Smooth muscle cell (in vitro differentiated cells): ENCODE measurements around the gene CHEK1. TPM values are rescaled to one million over a fixed set of nuclear protein-coding genes. Genes with fewer than 3 reads are reported as not detected.

Source experiments
- DNase-seq: peaks from one replicate; lab custom pipeline; 2025; ENCODE audit not compliant: unreplicated experiment; lab: John Stamatoyannopoulos, UW
- H2AFZ ChIP-seq: fragments of 200-600 bp; sonication (generic); 2 replicates; pipeline ENCODE4 v1.6.0; 2016; ENCODE audit warnings: antibody characterized with exemption, low read depth, mild to moderate bottlenecking
- H3F3A ChIP-seq: fragments of 200-600 bp; sonication (generic); 2 replicates; pipeline ENCODE4 v1.6.0; 2017; ENCODE audit warnings: antibody characterized with exemption, low read depth
- H3K27ac ChIP-seq: fragments of 200-600 bp; sonication (generic); 2 replicates; pipeline ENCODE4 v1.5.1; 2016; ENCODE audit warnings: low read depth, mild to moderate bottlenecking
- H3K27me3 ChIP-seq: fragments of 200-600 bp; sonication (generic); 2 replicates; pipeline ENCODE4 v1.6.1; 2016; ENCODE audit warnings: low read depth, mild to moderate bottlenecking
- H3K36me3 ChIP-seq: fragments of 200-600 bp; sonication (generic); 2 replicates; pipeline ENCODE4 v1.5.1; 2016; ENCODE audit warnings: low read depth
- H3K4me1 ChIP-seq: fragments of 200-600 bp; sonication (generic); 2 replicates; pipeline ENCODE4 v1.5.1; 2016; ENCODE audit warnings: low read depth
- H3K4me2 ChIP-seq: fragments of 200-600 bp; sonication (generic); 2 replicates; pipeline ENCODE4 v1.6.0; 2016; ENCODE audit warnings: mild to moderate bottlenecking
- H3K4me3 ChIP-seq: fragments of 200-600 bp; sonication (generic); 2 replicates; pipeline ENCODE4 v1.5.1; 2016; ENCODE audit warnings: mild to moderate bottlenecking
- H3K79me2 ChIP-seq: fragments of 200-600 bp; sonication (generic); 2 replicates; pipeline ENCODE4 v1.6.0; 2016; ENCODE audit warnings: low read depth, mild to moderate bottlenecking
- H3K9ac ChIP-seq: fragments of 200-600 bp; sonication (generic); 2 replicates; pipeline ENCODE4 v1.6.0; 2016; ENCODE audit warnings: low read depth
- H3K9me3 ChIP-seq: fragments of 200-600 bp; sonication (generic); replicated peaks from 2 replicates; pipeline ENCODE4 v1.5.1; 2016; ENCODE audit warnings: low read depth
- H4K20me1 ChIP-seq: fragments of 200-600 bp; sonication (generic); 2 replicates; pipeline ENCODE4 v1.6.0; 2016; ENCODE audit warnings: low read depth
- WGBS: methylation state at CpG from one replicate; pipeline ENCODE4 v1.1.7; 2016; ENCODE audit warnings: low lambda C conversion rate; 5-methylcytosine and 5-hydroxymethylcytosine counted together
- polyA plus RNA-seq: library from polyadenylated mRNA; unstranded; fragments of >200 nt; fragmentation: Nextera tagmentation; extraction: Ambion mirVana; gene quantifications from 2 replicates; pipeline ENCODE4 v1.2.1, GENCODE V29; 2016
- total RNA-seq: library from RNA; depleted of rRNA; stranded (reverse); fragments of >200 nt; gene quantifications from 2 replicates; pipeline ENCODE4 v1.2.3, GENCODE V29; 2014
- TF ChIP-seq, protein P1 (sequence below): fragments of 200-600 bp; sonication (generic); IDR thresholded peaks from 2 replicates; pipeline ENCODE4 v1.5.1; 2017; ENCODE audit warnings: borderline replicate concordance, mild to moderate bottlenecking, antibody characterized with exemption; ENCODE audit not compliant: insufficient read depth, poor library complexity, severe bottlenecking

Gene CHEK1
- total and polyA plus RNA-seq, 2 experiments from 2014 or later = 18.4 to 27.6 TPM

GRCh38 chr11:125627236-125627910, 2.4 kb downstream of the CHEK1 start:
- Histone ChIP-seq H3K4me2 (peak overlapping the region; percentile 93), H3K9ac (no peak overlapping the region), H3K27me3 (no peaks in the 10 kb centered on the region), H3K4me1 (peaks cover 14% of the 10 kb centered on the region), H3K4me3 (peak overlapping the region; percentile 65), H2AFZ (peak overlapping the region; percentile 93), H3F3A (peaks cover 7% of the 10 kb centered on the region), H4K20me1 (no peaks in the 10 kb centered on the region), H3K36me3 (no peaks in the 10 kb centered on the region), H3K27ac (peak overlapping the region; percentile 82), H3K9me3 (no peaks in the 10 kb centered on the region), H3K79me2 (peaks cover 12% of the 10 kb centered on the region)
- TF ChIP-seq, protein P1, sequence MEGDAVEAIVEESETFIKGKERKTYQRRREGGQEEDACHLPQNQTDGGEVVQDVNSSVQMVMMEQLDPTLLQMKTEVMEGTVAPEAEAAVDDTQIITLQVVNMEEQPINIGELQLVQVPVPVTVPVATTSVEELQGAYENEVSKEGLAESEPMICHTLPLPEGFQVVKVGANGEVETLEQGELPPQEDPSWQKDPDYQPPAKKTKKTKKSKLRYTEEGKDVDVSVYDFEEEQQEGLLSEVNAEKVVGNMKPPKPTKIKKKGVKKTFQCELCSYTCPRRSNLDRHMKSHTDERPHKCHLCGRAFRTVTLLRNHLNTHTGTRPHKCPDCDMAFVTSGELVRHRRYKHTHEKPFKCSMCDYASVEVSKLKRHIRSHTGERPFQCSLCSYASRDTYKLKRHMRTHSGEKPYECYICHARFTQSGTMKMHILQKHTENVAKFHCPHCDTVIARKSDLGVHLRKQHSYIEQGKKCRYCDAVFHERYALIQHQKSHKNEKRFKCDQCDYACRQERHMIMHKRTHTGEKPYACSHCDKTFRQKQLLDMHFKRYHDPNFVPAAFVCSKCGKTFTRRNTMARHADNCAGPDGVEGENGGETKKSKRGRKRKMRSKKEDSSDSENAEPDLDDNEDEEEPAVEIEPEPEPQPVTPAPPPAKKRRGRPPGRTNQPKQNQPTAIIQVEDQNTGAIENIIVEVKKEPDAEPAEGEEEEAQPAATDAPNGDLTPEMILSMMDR = no peak
- WGBS = 72% methylated on average over 7 of the region's 7 CpGs
- DNase-seq = no peak

GRCh38 chr11:125637840-125638239, 12.9 kb downstream of the CHEK1 start:
- Histone ChIP-seq H2AFZ (no peak overlapping the region), H3K27me3 (no peaks in the 10 kb centered on the region), H4K20me1 (no peaks in the 10 kb centered on the region), H3K9me3 (no peaks in the 10 kb centered on the region), H3K4me1 (no peaks in the 10 kb centered on the region), H3K9ac (no peak overlapping the region), H3F3A (no peaks in the 10 kb centered on the region), H3K4me3 (no peak overlapping the region), H3K4me2 (no peak overlapping the region), H3K79me2 (no peaks in the 10 kb centered on the region), H3K36me3 (peaks cover 14% of the 10 kb centered on the region), H3K27ac (no peak overlapping the region)
- DNase-seq = no peak
- WGBS = 95% methylated on average over 3 of the region's 3 CpGs
- TF ChIP-seq, protein P1 = no peak

- Histone ChIP-seq H3K9ac (no peak overlapping the region), H3K9me3 (no peaks in the 10 kb centered on the region), H4K20me1 (no peaks in the 10 kb centered on the region), H2AFZ (no peak overlapping the region), H3K36me3 (peaks cover 14% of the 10 kb centered on the region), H3K4me3 (no peak overlapping the region), H3K4me2 (no peak overlapping the region), H3K79me2 (no peaks in the 10 kb centered on the region), H3K27ac (no peak overlapping the region), H3K4me1 (no peaks in the 10 kb centered on the region), H3F3A (no peaks in the 10 kb centered on the region), H3K27me3 (no peaks in the 10 kb centered on the region)
- WGBS = 100% methylated on average over 1 of the region's 1 CpG
- TF ChIP-seq, protein P1 = no peak
- no peak for DNase-seq
Measured at GRCh38 chr11:125638315-125638714, 13.4 kb downstream of the CHEK1 start.

- no peaks in the 10 kb centered on the region for H3F3A ChIP-seq
- DNase-seq = no peak
- H3K79me2 ChIP-seq = no peaks in the 10 kb centered on the region
- TF ChIP-seq, protein P1 = no peak
- H3K9ac ChIP-seq = no peak overlapping the region
- H4K20me1 ChIP-seq = no peaks in the 10 kb centered on the region
- no peak overlapping the region for H3K27ac ChIP-seq
- H3K9me3 ChIP-seq = no peaks in the 10 kb centered on the region
- no peak overlapping the region for H3K4me3 ChIP-seq
- H3K36me3 ChIP-seq = peaks cover 14% of the 10 kb centered on the region
- 97% methylated on average over 3 of the region's 3 CpGs for WGBS
- no peak overlapping the region for H3K4me2 ChIP-seq
- no peaks in the 10 kb centered on the region for H3K27me3 ChIP-seq
- H3K4me1 ChIP-seq = no peaks in the 10 kb centered on the region
- no peak overlapping the region for H2AFZ ChIP-seq
Measured at GRCh38 chr11:125645871-125646270, 20.9 kb downstream of the CHEK1 start.
